ENCODE measurements around the gene MTCH1. TPM values are rescaled to one million over a fixed set of nuclear protein-coding genes. Genes with fewer than 3 reads are reported as not detected.

The MTCH1 gene
- total and polyA plus RNA-seq, 2 donors from 2014 or later: 194 to 202 TPM

- no peak for FAIRE-seq
Measured at GRCh38 chr6:37033255-37033654, 47.3 kb upstream of the MTCH1 start.

GRCh38 chr6:37032239-37032638, 46.2 kb upstream of the MTCH1 start:
- Histone ChIP-seq H3K4me1 (ENCODE audit: control insufficient read depth in 2 of 3, insufficient read depth in 2 of 3, low read depth in 1 of 3, low read length in 3 of 3) (no peaks in the 10 kb centered on the region), H3K27ac (ENCODE audit: low read depth in 2 of 2, low read length in 2 of 2) (no peak overlapping the region), H3K9me3 (ENCODE audit: control insufficient read depth in 2 of 3, insufficient read depth in 1 of 3, low read length in 3 of 3) (peaks cover 0 to 4% (median 0%) of the 10 kb centered on the region in 3 donors), H3K36me3 (ENCODE audit: control insufficient read depth in 2 of 3, insufficient read depth in 3 of 3, low read length in 3 of 3) (no peaks in the 10 kb centered on the region), H3K27me3 (ENCODE audit: control insufficient read depth, insufficient read depth, low read length) (no peaks in the 10 kb centered on the region), H3K4me3 (ENCODE audit: low read length in 3 of 3) (no peak overlapping the region), H3K9ac (ENCODE audit: low read length in 3 of 3) (no peak overlapping the region)
- no peak for TF ChIP-seq CTCF (IDR thresholded peaks at IDR 0.05; ENCODE audit: borderline replicate concordance, extremely low read depth, insufficient read depth)
- FAIRE-seq: no peak
- peak in 1 of 5 donors; percentile 40 for DNase-seq
- intact Hi-C loops (cut with DNase I): no loop called here

More at GRCh38 chr6:37033255-37033654, 47.3 kb upstream of the MTCH1 start:
- no peaks in the 10 kb centered on the region for H3K4me1 ChIP-seq (ENCODE audit: control insufficient read depth in 2 of 3, insufficient read depth in 2 of 3, low read depth in 1 of 3, low read length in 3 of 3)
- no peak overlapping the region for H3K27ac ChIP-seq (ENCODE audit: low read depth in 2 of 2, low read length in 2 of 2)
- H3K9me3 ChIP-seq (ENCODE audit: control insufficient read depth in 2 of 3, insufficient read depth in 1 of 3, low read length in 3 of 3): peaks cover 0 to 4% (median 0%) of the 10 kb centered on the region in 3 donors
- peak in 1 of 5 donors; percentile 8 for DNase-seq
- no peaks in the 10 kb centered on the region for H3K27me3 ChIP-seq (ENCODE audit: control insufficient read depth, insufficient read depth, low read length)
- TF ChIP-seq CTCF (IDR thresholded peaks at IDR 0.05; ENCODE audit: borderline replicate concordance, extremely low read depth, insufficient read depth): no peak
- no peak overlapping the region for H3K4me3 ChIP-seq (ENCODE audit: low read length in 3 of 3)
- no peaks in the 10 kb centered on the region for H3K36me3 ChIP-seq (ENCODE audit: control insufficient read depth in 2 of 3, insufficient read depth in 3 of 3, low read length in 3 of 3)
- H3K9ac ChIP-seq (ENCODE audit: low read length in 3 of 3): no peak overlapping the region
- intact Hi-C loops (cut with DNase I): no loop called here

- no peak overlapping the region for H3K9ac ChIP-seq (ENCODE audit: low read length in 3 of 3)
- no peak for DNase-seq
Measured at GRCh38 chr6:37030599-37030998, 44.6 kb upstream of the MTCH1 start.

More at GRCh38 chr6:37030599-37030998, 44.6 kb upstream of the MTCH1 start:
- Histone ChIP-seq H3K27ac (ENCODE audit: low read depth in 2 of 2, low read length in 2 of 2) (no peak overlapping the region), H3K4me3 (ENCODE audit: low read length in 3 of 3) (no peak overlapping the region), H3K36me3 (ENCODE audit: control insufficient read depth in 2 of 3, insufficient read depth in 3 of 3, low read length in 3 of 3) (no peaks in the 10 kb centered on the region), H3K4me1 (ENCODE audit: control insufficient read depth in 2 of 3, insufficient read depth in 2 of 3, low read depth in 1 of 3, low read length in 3 of 3) (no peaks in the 10 kb centered on the region), H3K27me3 (ENCODE audit: control insufficient read depth, insufficient read depth, low read length) (no peaks in the 10 kb centered on the region), H3K9me3 (ENCODE audit: control insufficient read depth in 2 of 3, insufficient read depth in 1 of 3, low read length in 3 of 3) (peaks cover 0 to 4% (median 0%) of the 10 kb centered on the region in 3 donors)
- FAIRE-seq: no peak
- no peak for TF ChIP-seq CTCF (IDR thresholded peaks at IDR 0.05; ENCODE audit: borderline replicate concordance, extremely low read depth, insufficient read depth)
- intact Hi-C loops (cut with DNase I): no loop called here
